Activated CD4-positive, CD25-positive, alpha-beta regulatory T cell treated with anti-CD3 and anti-CD28 coated beads, Interleukin-2, amount 50 U/mL, for 16 hours (primary cell): Measurements from ENCODE around the gene ZNF423.

Experiments
- DNase-seq: peaks from one replicate; pipeline ENCODE4 v3.0.0-alpha.2; 2020; ENCODE audit warnings: low read depth, low spot score

The ZNF423 gene

GRCh38 chr16:49645263-49645662 lies 210.6 kb downstream of the ZNF423 start:
- no peak for DNase-seq

GRCh38 chr16:49644145-49644463 lies 211.8 kb downstream of the ZNF423 start:
- DNase-seq: no peak

- DNase-seq: no peak
These were observed 212.3 kb downstream of the ZNF423 start for GRCh38 chr16:49643429-49644144.

GRCh38 chr16:49641250-49641649 lies 214.7 kb downstream of the ZNF423 start:
- no peak for DNase-seq

- no peak for DNase-seq
These were observed 215.3 kb downstream of the ZNF423 start for GRCh38 chr16:49640581-49640980.

GRCh38 chr16:49639739-49640431 lies 216.0 kb downstream of the ZNF423 start:
- no peak for DNase-seq

GRCh38 chr16:49638673-49639610 lies 217.0 kb downstream of the ZNF423 start:
- DNase-seq: no peak

- no peak for DNase-seq
These were observed 217.8 kb downstream of the ZNF423 start for GRCh38 chr16:49637933-49638672.

- no peak for DNase-seq
These were observed 218.4 kb downstream of the ZNF423 start for GRCh38 chr16:49637511-49637910.

GRCh38 chr16:49636608-49637007 lies 219.3 kb downstream of the ZNF423 start:
- DNase-seq: no peak

GRCh38 chr16:49635591-49636581 lies 220.0 kb downstream of the ZNF423 start:
- DNase-seq: no peak

GRCh38 chr16:49635009-49635350 lies 220.9 kb downstream of the ZNF423 start:
- DNase-seq: no peak

- no peak for DNase-seq
These were observed 221.5 kb downstream of the ZNF423 start for GRCh38 chr16:49634235-49635008.

- DNase-seq: no peak
These were observed 223.1 kb downstream of the ZNF423 start for GRCh38 chr16:49632795-49633184.

GRCh38 chr16:49632086-49632794 lies 223.7 kb downstream of the ZNF423 start:
- DNase-seq: no peak

GRCh38 chr16:49631187-49632041 lies 224.5 kb downstream of the ZNF423 start:
- DNase-seq: no peak

- no peak for DNase-seq
These were observed 225.1 kb downstream of the ZNF423 start for GRCh38 chr16:49630783-49631182.

GRCh38 chr16:49629851-49630250 lies 226.1 kb downstream of the ZNF423 start:
- no peak for DNase-seq
